ENCODE results near the gene MYO1D. TPM values are rescaled to one million over a fixed set of nuclear protein-coding genes. Genes with fewer than 3 reads are reported as not detected.
"Not testable (repeated sequence)": the region's sequence is repeated elsewhere in the genome, so short reads cannot be mapped to it uniquely, and the experiment has no call there.

Gene MYO1D
- total RNA-seq, 1 experiment from 2014 or later, result 0.10 TPM

DNA sequence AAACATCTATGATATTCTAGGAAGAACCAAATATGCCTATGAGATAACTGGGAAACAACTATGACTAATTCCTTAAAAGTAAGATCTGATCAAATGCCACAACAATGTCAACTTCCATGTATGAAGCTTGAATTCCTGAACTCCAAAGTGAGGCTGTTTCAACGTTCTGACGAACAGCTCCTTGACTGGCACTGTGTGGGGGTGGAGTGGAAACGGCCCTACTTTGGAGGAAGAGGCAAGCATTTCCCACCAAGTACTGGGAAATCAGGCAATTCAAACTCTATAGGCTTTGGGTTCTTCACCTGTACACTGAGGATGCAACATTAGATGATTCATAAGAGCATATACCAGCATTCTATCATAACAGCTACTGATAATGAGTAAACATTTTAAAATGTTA lies 203.0 kb downstream of the MYO1D start:
- DNase-seq (ENCODE audit: low spot score), result no peak

DNA sequence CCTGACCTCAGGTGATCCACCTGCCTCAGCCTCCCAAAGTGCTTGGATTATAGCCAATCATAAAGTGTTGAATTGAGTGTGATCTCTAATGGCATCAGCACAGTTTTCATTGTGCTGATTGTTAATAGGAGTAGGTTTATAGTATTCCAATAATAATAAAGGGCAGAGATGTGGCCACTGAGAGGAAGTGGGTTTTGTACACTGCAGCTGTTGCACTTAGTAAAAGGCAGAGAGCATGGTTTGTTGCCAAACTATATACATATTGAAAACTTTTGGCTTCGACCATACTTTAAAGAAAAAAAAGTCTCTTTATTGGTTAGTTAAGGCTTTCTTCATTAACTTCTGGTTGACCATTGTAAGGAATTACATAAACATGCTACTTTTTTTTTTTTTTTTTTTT lies 204.2 kb downstream of the MYO1D start:
- no peak for DNase-seq (ENCODE audit: low spot score)

DNA sequence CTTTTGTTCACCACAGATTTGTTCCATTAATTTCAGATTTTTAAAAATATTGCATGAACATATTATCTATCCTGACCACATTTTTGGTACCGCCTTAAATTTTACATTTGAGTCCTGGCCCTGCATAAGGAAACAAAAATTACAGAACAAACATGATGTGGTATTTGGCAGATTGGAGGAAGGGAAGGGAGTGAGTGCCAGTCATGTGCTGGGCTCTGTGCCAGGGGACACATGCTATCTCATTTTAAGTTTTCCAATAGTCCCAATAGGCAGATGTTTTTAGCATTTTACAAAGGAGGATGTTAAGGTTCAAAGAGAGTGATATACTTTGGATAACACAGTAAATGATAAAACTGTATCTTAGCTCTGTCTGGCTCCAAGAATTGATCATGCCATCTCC lies 205.0 kb downstream of the MYO1D start:
- no peak for DNase-seq (ENCODE audit: low spot score)

DNA sequence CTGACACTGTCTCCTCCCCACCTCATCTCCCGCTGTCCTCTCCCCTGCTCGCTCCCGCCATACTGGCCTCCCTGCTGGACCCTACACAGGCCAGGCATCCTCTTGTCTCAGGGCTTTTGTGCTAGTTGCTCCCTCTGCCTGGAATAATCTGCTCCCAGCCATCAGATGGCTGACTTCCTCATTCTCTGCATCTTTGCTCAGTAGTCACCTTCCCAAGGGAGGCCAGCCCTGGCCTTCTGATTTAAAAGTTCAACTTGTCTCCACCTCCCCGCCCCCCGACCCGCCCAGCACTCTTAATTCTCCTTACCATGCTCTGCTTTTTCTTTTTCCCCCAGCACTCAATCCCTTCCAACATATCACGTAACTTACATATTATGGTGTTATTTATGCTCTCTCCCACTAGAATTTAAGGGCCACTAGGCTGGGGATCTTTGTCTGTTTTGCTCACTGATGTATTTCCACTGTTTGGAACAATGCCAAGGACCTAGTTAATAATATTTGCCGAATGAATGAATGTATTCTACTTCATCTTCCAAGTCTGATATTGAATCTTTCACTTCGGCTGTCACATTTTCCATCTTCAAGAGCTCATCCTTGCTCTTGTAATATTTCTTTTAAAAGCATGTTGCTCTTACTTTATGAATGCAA lies 211.9 kb downstream of the MYO1D start:
- no peak for DNase-seq (ENCODE audit: low spot score)

DNA sequence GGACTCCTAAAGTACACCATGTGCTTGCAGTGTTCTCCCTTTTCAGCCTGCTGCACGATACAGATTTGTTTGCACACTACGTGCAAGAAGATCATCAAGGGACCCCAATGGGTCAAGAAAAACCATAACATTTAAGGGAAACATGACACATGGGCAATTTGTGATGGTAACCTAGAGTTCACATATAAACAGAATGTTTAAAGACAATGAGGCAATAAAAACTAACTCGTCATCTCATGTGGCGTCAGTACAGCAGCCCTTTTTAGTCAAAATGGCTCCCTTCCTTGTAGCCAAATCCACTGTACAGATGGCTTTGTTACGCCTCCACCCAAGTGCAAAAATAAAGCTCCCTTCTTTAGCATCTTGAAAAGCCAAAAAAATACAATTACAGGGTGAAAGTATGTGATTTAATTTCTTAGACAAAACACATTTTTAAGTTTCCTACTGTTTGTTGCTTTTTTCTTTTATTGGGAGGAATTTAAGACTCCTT lies 216.4 kb downstream of the MYO1D start:
- DNase-seq (ENCODE audit: low spot score), result no peak

DNA sequence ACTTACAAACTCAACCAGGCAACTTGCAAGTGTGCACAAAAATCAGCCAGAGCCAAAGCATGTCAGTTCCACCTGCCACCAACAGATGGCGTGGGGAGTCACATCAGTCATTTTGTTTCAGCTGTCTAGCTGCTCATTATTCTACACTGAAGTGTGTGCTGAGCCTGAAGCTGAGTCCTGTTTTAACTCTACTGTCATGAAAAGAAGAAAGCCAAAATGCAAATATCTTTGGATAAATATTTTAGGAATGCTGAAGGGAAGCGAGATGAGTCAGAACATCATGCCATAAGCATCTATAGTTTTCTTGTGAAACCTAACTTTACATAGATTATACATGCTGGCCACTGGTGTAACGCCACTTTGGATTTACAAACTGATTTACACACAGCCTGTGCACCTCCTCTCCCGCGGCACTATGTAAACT lies 217.5 kb downstream of the MYO1D start:
- peak; percentile 62 for DNase-seq (ENCODE audit: low spot score)

DNA sequence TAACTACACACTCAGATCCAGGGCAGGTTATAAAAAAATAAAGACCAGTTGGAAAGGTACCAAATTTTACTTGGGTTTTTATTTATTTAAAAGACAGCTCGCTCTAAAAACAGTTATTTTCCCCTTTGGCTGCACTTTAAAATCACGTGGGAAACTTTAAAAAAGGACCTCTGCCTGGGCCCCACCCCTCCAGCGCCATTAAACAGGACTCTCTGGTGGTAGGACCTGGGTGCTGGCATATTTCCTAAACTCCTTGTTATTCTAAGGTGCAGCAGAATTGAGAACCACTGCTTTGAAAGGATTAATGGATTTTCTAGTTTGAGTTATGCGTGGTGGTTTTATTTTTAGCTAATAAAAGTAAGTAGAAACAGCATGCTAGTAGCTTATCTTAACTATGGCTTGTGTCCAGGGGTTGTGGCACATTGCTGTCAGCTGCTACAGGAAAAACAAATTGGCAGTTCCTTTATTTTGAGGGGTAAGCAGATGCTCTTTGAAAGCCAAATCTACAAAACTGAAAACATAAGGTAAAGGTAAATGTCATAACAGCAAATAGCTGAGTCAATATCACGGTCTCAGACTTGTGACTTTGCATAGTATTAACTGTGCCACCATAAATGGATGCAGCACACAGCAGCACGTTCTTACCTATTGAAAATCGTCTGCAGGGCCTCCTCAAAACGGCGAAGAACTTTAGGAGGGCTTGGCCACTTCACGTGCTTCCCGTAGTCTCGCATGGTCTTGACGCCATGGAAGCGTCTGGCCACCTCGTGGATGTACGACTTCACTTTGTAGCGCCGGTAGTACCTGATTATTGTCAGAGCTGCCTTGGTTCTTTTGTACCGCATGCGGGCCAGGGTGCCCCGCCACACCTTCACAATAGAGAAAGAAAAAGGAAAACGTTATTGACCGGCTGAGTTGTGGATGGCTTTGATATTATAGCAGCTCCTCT lies 218.2 kb downstream of the MYO1D start:
- no peak for DNase-seq (ENCODE audit: low spot score)

DNA sequence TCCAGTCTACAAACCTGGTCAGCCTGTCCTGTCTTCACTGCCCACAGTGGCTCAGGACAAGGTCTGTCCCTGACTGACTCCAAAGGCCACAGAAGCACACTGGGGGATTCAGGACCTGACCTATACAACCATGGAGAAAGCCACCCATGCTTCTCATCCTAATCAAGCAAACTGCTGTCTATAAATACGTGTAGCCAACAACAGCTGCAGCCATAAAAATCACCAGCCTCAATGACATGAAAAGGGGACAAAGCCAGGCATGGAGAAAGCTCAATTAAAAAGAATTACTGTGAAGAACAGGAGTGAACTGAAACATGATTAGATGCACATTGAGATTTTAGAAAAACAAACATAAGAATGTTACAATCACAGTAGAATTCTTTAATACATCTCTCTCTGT lies 220.0 kb downstream of the MYO1D start:
- DNase-seq (ENCODE audit: low spot score), result no peak

DNA sequence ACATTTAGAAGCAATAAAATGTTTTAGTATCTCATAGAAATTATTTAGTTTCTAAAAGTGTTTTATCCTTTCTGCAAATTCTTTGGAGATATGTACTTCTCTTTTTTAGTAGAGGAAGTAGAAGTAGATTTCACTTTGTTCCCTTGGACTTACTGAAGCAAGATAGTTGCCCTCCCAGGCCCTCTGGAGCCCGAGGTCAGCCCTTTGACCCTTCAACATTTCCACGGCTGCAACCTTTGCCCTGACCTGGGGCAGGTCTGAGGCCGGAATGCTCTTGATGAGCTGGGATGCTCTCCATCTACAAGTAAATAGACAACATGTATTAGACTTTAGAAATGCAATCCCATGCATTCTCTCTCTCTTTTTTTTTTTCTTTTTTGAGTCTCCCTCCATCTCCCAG lies 222.6 kb downstream of the MYO1D start:
- no peak for DNase-seq (ENCODE audit: low spot score)

DNA sequence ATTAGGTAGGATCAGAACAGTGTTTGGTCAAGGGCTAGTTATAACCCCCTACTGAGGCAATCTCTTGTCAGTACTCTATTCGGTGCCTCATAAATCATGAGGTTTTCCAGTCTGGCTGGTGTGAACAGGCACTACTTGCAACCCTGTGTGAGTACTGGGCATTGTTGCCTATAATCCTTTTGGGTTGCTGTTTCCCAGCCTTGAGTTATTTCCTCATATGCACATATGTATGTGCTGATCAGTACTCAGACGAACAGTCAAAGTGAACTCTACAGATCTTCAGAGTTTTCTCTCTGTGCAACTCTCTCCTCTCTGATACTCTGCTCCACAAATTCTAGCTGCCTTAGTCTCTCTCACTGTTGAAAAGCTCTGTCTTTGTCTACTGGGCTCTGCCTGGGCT lies 225.8 kb downstream of the MYO1D start:
- DNase-seq (ENCODE audit: low spot score), result no peak

DNA sequence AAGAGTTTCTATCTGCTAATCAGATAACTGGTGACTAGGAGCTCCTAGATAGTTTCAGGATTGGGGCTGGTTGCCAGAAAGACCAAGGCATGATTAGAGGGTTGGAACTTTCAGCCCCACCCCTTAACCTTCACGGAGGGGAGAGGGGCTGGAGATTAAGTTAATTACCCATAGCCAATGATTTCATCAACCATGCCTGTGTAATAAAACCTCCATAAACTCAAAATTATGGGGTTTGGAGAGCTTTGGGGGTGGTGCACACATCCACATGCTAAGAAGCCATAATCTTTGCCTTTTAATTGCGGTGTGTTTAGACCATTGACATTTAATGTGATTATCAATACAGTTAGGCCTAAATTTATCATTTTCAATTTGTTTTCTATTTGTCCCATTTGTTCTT lies 228.5 kb downstream of the MYO1D start:
- no peak for DNase-seq (ENCODE audit: low spot score)

DNA sequence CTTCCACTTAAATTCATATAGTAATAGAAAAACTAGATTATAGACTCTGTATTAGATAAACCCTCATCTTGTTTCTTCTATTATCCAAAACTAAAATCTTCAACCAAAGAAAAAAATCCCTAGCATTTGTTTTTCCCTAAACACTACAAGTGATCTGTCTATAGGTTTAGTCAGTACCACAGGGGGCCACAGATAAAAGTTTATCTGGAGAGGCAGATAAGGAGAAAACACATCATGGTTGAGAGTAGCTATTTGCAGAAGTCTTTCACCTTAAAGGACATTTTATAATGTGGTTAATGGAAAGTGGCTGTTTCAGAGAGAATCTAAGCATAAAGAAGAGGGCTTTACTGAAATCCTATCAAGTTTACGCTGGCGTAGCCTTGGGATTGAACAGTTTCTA lies 230.0 kb downstream of the MYO1D start:
- DNase-seq (ENCODE audit: low spot score), result no peak

DNA sequence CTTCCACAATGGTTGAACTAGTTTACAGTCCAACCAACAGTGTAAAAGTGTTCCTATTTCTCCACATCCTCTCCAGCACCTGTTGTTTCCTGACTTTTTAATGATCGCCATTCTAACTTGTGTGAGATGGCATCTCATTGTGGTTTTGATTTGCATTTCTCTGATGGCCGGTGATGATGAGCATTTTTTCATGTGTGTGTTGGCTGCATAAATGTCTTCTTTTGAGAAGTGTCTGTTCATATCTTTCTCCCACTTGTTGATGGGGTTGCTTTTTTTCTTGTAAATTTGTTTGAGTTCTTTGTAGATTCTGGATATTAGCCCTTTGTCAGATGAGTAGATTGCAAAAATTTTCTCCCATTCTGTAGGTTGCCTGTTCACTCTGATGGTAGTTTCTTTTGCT lies 235.4 kb downstream of the MYO1D start:
- DNase-seq (ENCODE audit: low spot score), result not testable (repeated sequence)

DNA sequence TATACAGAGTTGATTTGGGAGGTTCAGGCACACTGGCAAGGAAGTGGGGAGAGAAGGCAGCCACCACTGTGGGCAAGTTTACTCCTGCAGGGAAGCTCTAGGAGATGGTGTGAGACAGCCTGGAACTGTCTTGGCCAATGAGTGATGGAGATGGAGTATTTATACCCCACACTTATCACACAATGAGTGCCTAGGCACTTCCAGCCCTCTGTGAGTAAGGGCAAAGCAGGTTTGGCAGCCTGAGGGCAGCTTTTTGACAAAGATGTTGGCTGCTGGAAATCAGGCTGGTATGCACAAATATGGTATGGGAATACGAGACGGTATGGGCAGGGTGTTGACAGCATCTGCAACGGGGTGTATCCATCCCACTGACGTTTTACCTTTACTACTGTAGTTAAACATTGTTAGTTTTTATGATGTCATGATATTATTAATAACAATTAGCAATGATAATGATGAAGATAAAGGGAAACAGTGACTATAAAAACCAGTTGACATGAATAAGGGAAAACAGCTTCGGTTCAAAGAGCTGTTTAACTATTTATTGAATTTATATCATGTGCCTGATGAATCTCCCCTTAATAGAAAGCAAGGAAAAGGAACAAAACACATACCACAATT lies 240.2 kb downstream of the MYO1D start:
- no peak for DNase-seq (ENCODE audit: low spot score)

DNA sequence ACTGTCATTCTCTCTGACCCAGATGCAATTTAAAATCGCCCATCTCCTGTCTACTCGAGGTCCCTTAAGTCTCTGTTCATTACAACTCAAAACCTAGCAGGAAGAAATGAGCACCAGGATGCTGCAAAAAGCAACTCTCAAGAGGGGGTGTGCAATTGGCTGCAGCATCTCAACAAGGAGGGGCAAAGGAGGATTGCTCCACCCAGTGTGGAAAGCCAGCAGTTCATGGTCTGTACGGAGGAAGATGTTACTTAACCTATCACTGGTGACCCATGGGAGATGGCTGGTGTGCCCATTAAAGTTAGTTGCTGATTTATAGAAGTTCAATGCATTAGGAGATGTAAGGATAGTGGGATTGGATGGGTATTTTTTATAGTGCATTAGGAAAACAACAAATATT lies 242.8 kb downstream of the MYO1D start:
- DNase-seq (ENCODE audit: low spot score), result no peak

DNA sequence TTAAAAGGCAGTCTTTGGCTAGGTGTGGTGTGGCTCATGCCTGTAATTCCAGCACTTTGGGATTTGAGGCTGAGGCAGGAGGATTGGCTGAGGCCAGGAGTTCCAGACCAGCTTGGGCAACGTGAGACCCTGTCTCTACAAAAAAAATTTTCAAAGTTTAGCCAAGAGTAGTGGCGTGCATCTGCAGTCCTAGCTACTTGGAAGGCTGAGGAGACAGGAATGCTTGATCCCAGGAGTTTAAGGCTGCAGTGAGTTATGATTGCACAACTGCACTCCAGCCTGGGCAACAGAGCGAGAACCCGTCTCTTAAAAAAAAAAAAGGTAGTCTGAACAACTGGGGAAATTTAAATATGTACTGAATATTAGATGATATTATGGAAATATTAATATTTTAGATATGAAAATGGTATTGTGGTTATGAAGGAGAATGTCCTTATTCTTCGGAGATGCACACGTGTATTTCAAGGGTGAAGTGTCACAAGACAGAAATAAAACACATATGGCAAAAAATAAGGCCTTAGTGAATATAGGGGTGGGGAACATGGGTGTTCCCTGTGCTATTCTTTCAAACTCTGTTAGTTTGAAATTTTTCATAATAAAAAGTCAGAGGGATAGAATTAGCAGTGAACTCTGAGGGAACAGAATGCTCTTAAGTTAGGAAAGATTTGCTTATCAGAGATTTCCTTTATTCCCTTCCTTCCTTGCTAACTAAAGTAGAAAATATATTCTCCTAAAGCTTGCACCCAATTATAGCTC lies 245.4 kb downstream of the MYO1D start:
- no peak for DNase-seq (ENCODE audit: low spot score)

DNA sequence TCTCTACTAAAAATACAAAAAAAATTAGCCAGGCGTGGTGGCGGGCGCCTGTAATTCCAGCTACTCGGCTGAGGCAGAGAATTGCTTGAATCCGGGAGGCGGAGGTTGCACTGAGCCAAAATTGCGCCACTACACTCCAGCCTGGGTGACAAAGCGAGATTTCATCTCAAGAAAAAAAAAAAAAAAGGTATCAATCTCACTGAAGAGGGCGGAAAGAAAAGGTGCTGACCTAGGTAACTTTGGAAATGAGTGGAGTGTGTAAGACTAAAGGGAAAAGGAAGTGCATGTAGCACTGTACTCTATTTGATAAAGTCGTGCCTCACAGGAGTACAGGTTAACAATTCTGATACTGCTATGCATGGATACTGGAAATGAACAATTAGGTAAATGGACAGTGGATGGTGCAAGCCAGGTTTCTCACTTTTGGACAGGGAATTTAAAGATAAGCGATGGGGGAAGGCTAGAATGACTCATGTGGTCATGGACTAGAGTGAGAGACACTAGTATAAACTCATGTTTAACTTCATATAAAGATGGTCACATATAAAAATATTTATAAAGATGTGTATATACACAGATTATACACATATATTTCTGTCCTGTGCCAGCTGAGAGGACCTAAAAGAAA lies 247.2 kb downstream of the MYO1D start:
- DNase-seq (ENCODE audit: low spot score), result no peak

DNA sequence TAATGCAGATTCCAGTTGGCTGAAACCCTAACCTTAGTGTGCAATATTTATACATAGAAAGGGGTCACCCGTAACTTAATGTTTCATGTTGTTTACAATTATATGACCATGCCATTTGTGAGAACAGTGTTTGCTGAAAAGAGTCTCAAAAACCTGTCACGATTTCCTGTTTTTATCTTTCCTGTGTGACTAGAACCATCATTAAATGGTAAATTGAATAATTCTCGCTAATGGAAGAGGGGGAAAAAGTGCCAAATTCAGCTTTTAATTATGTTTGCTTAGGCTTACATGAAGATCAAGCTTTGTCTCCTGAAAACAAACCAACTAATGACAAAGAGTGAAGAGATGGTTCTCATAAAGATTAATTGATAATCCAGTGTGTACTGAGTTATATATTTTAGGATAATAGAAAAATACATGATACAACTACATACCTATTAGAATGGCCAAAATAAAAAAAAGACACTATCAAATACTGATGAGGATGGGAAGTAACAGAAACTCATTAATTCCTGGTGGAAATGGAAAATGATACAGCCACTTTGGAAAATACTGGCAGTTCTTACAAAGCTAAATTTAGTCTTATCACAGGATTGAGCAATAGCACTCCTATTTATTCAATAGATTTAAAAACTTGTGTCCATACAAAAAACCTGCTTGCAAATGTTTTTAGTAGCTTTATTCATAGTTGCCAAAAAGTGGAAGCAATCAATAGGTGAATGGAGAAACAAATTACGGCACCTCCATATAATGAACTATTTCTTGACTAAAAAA lies 248.5 kb downstream of the MYO1D start:
- DNase-seq (ENCODE audit: low spot score), result no peak

DNA sequence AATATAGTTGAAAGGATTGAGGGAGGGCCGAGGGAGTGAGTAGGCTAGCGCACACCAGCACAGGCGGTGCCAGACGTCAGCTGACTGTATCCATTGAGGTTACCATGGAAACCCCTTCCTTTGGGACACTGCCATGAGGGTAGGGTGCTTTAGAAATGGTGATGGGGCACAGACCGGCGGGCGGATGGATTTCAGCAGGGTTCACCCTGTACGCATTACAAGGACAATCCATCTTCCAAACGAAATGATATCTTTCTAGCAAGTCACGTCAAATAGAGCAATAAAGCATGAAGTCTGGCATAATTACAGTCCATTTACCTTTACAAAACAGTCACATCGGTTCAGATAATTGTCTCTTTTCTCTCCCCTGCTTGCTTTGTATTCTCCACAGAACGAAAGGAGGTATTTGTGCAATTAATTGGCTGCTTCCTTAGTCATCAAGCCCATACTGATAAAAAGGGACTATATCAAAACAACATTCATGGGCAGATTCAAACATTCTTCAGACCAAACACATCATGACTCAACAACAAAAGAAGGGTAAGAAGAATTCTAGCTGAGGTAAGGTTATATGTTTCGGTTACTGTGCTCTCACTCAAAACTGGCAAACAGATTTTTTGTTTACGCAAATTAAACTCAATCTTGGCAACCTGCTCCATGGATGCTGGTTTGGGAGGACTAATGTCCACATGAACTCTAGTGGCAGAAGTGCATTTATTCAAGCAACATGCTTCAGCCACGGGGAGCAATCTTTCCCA lies 249.5 kb downstream of the MYO1D start:
- peak; percentile 60 for DNase-seq (ENCODE audit: low spot score)

DNA sequence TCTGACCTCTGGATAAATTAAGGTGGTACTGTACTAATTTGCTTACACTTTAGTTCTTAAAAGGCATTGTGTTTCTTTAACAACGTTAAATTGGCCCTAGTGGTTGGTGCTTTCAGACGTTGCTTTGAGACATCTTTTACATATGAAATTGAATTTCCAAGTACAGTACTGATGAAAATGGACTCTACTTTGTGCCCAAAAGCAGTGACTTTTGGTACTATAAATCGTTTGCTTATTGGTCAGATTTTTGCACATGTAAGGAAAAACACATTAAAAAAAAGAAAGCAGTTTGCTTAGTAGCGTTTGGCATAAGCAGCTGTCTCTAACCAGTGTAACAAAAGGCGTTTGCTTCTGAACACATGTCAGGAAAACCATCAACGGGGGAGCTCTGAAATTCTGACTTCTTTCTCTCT lies 250.5 kb downstream of the MYO1D start:
- DNase-seq (ENCODE audit: low spot score), result no peak
